NCI-H2107 (cell line): ENCODE measurements around the gene GJC1.
"Not testable (repeated sequence)": the region's sequence is repeated elsewhere in the genome, so short reads cannot be mapped to it uniquely, and the experiment has no call there.

ENCODE experiments used
- DNase-seq: peaks from one replicate; lab custom pipeline; 2025; lab: John Stamatoyannopoulos, UW

Gene GJC1

DNA sequence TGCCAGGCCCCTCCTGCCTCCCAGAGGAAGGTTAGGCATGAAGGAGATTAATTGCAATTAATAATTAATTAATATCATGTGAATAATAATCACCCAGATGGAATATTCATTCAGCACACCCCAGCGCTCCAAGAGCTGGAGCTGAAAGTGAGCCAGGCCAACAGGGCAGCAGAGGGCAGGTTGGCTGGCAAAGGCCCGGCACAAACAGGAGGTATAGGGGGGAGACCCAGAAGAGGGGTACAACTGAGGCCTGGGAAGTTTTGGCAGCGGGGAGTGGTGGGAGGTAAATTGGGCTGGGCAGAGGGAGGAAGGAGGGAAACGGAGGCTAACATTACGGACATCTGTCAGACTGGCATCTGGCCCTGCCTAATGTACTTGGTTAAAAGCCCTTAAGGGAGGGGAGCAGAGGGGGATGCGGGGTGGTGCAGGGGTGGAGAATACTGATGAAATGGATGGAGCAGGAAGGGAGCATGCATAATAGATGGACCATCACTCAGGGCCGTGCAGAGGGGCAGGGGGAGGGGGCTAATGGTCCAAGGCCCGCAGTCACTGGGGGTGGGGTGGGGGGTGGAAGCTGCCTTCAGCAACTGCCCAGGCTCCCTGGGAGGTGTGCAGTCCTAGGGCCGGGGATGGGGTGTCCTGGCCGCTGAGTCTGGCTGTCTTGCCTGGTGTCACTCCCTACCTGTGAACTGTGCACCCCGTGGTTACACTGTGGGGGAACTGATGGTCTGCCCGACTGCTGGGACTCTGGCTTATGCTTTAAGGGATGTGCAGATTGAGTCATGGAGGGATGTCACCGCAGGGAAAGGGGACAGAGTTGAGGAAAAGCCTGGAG lies 69.4 kb downstream of the GJC1 start:
- no peak for DNase-seq

DNA sequence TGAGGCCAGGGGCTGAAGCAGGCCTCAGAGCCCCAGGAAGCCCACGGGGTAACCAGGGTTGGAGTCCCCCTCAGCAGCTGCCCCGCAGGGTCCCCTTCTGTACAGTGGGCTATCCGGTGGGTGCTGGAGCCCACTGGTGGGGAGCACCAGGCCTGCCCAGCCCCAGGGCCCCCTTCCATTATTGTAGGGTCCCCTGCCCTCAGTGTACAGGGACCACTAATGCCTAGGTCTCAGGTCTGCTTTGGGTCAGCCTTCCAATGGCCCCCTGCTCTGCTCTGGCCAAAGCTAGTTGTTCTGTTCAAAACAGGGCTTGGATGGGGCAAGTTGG lies 70.2 kb downstream of the GJC1 start:
- DNase-seq, result no peak

DNA sequence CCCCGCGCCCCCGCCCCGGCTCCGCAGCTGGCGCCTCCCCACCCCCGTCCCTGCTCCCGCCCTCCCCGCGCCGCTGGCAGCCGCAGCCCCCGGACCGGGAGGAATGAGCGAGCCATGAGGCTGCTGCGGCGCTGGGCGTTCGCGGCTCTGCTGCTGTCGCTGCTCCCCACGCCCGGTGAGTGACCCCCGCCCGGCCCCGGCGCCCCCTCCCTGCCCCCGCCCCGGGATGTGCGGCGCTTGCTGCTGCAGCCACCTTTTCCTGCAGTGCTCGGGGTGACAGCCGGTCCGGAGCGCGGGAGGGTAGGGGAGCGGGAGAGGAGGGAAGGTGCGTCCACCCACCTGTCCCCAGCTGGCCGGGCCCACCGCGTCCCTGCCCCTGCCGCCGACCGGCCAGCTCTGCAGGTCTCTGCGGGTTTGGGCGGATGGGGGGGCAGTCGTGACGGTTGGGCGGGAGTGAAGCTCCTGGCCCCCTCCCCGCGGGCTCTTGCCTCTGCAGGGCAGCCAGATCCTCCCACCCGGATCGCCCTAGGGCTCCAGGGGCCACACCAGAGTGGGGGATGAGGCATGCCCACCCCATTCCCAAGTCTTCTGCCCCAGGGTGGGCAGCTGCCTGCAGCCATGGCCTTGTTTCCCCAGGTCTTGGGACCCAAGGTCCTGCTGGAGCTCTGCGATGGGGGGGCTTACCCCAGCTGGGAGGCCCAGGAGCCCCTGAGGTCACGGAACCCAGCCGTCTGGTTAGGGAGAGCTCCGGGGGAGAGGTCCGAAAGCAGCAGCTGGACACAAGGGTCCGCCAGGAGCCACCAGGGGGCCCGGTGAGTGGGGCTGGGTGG lies 70.8 kb downstream of the GJC1 start:
- no peak for DNase-seq

DNA sequence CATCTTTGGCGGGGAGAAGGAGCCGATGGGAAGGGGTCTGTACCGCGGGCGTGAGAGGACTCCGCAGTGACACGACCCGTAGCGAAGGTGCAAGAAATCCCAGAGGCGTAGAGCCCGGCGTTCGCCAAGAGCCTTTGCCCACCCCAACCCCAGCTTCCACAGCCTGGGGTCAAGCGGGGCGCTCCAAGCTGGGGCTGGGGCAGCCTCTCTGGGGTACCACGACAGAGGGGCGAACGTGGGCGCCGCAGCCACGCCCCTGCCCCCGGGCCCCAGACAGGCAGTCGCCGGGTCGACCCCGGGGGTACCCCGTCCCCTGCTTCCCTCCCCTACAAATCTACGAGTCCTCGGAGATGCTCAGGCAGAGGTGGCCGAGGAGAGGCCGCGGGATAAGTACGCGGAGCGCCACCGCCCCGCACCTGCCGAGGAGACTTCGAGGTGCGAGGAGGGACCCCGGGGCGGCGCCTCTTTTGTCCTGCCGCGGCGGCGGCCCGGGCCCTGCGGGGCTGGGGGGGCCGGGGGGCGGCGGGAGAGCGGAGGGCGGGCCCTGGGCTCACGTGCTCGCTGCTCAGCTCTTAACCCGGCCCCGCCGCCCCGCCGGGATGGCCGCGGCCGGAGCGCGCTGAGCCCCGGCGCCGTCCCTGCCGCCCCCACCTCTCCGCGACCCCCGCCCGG lies 71.5 kb downstream of the GJC1 start, which contains the start of gene ADAM11:
Gene ADAM11, plus strand, starts transcription at position 575 of the 672 bp plus-strand sequence. CDS start 212 bp downstream, outside the sequence.
- no peak for DNase-seq

DNA sequence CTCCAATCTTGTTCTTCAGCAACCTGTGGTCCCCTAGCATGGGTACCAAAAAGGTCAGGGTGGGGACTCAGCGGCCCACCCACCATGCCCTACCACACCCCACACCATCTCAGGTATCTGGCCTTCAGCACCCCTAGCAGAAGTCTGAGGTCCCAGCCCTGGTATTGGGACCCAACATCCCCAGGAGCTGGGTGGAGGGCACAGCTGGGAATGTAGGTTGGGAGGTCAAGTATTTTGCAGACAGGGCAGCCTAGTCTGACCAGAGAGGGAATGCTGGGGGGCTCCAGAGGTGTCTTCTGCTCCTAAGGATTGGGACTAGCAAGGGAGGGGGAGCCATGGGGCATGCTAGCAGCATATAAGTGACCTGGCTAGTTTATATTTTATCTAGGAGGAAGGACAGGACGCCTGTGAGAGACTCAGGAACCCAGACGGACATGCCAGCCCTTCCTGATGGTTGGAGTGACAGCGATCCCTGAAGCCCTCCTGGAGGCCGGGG lies 72.1 kb downstream of the GJC1 start:
- no peak for DNase-seq

DNA sequence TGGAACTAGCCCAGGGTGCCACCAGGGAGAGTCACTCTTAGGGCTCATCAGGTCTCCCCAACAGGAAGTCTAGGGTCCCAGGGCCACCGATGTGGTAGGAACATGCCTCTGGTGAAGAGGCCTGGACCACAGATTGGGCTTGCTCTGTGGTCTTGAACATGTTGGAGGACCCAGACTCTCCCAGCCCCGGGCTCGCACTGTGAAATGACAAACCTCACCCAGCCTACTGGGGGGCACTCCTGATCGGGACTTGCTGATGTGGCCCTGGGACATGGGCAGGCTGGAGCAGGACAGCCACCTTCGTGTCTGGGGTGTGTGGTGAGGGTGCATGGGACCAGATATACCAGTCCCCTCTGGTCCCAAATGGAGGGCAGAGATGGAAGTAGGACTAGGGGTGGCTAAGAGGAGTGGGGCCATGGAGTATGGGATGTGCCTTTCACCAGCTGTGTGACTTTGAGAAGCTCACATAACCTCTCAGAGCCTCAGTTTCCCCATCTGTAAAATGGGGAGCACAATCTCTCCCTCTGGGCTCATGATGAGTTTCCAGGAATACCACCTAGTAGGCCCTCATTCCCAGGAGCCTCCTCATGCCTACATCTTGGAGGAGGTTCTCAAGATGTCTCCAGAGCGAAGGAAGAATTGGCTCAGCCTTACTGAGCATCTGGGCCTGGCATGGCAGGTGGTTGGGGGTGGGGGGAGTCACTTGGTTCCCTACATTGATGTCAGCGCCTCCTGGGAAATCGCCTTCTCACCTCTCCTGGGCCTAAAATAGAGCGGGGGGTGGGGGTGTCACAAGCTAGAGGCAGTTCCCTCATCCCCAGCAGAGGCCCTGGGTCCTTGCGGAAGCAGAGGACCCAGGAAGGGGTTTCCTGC lies 72.8 kb downstream of the GJC1 start:
- DNase-seq, result no peak

DNA sequence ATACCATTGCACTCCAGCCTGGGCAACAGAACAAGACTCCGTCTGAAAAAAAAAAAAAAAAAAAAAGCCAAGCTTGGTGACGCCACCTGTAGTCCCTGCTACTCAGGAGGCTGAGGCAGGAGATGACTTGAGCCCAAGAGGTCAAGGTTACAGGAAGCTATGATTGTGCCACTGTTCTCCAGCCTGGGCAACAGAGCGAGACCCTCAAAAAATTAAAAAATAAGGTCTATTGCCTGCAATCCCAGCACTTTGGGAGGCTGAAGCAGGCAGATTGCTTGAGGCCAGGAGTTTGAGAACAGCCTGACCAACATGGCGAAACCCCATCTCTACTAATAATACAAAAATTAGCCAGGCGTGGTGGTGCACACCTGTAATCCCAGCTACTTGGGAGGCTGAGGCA lies 74.9 kb downstream of the GJC1 start:
- DNase-seq, result not testable (repeated sequence)

DNA sequence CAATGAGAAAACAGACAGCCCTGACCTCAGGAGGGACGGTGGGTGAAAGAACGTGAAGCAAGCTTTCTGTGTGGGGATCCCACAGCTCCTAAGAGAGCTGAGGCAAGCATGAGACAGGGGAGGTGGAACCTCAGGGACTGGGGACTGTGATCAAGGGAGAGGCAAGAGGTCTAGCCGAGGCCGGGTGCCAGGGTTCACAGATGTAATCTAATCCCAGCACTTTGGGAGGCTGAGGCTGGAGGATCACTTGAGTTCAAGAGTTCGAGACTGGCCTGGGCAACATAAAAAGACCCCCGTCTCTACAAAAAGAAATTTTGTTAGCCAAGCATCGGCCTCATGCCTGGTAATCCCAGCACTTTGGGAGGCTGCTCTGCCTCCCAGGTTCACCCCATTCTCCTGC lies 75.8 kb downstream of the GJC1 start:
- DNase-seq, result no peak

DNA sequence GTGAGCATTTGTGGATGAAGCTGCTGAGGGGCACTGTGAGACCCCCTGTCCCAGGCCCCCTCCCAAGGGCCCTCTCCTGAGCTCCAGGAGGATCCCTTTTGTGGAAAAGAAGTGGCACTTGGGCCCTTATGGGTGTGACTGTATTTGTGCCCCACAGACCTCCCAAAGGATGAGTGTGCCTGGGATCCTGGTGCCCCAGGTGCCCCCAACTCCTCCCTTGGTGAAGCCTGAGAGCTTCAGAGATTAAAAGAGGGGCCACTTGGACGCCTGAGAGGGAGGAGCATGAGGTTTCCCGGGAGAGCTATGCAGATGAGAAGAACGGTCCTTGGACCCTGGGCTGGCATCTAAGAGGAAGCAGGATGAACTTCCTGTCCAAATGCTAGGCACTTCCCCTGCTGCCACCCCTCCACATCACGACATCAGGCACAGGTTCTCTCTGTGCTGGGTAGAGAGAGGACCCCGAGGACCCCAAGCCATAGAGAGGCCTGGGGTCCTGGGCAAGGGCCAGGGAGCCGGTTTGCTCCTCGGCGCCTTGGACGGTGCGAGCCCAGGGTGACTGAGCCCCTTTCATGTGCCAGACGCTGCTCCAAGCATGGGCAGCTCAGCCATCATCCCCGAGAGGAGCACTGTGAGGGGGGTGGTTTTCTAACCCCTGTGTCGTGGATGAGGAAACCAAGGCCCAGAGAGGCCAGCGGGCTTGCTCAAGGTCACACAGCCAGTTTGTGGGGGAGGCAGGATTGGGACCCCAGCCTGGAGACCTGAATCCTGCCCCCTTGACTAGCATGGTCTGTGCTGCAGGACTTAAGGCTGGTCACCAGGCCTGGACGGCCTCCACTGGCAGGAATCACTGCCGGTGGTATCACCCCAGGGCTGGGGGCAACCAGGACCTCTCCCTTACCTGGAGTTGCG lies 76.9 kb downstream of the GJC1 start:
- no peak for DNase-seq

DNA sequence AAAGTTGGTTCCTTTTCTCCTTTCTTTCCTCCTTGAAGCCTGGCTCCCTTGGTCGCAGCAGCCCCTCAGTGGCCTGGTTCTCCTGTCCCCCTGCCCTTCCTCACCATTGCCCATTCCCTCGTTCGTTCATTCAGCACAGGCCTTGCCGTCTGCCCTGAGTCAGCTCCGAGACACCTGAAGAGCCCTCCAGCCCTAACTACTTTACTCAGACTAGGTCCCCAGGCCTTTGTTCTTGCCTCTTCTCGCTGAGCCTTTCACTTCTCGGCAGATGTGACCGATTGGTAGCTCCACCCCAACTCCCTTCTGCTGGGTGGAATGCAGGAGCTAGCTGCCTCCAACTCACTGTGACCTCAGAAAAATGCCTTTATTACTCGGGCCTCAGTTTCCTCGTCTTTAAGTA lies 78.3 kb downstream of the GJC1 start:
- DNase-seq, result no peak

DNA sequence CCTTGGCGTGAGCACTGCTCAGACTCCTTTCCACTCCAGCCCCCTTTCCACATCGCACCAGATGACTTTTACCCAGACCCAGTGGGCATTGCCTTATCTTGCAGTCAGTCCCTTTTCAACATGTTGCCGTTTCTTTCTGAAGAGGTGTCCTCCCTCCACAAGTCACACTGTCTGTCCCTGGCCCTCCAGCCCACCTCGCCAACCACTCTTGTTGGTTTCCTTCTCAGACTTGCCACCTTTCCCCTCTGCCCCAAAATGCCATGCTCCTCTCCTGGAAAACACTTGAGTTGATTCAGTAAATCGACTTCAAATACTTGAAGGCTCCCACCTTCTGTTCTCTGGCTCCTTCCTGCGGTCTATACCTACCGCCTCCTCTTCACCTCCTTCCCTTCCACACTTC lies 78.8 kb downstream of the GJC1 start:
- DNase-seq, result no peak

DNA sequence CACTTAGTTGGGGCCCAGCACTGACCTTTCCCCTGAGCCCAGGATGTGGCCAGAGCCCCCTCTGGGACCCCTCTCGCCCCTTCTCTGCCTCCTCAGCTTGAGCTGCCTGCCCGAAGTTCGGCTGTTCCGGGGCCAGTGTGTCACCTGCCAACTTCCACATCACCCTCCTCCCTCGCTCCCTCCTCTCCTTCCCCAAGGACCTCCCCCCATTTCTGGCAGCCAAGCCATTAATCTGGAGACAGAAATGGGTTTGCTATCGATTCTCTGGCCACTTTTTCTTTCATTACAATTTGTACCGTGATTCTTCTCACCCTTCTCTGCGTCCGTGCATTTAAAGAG lies 80.1 kb downstream of the GJC1 start:
- DNase-seq, result no peak

DNA sequence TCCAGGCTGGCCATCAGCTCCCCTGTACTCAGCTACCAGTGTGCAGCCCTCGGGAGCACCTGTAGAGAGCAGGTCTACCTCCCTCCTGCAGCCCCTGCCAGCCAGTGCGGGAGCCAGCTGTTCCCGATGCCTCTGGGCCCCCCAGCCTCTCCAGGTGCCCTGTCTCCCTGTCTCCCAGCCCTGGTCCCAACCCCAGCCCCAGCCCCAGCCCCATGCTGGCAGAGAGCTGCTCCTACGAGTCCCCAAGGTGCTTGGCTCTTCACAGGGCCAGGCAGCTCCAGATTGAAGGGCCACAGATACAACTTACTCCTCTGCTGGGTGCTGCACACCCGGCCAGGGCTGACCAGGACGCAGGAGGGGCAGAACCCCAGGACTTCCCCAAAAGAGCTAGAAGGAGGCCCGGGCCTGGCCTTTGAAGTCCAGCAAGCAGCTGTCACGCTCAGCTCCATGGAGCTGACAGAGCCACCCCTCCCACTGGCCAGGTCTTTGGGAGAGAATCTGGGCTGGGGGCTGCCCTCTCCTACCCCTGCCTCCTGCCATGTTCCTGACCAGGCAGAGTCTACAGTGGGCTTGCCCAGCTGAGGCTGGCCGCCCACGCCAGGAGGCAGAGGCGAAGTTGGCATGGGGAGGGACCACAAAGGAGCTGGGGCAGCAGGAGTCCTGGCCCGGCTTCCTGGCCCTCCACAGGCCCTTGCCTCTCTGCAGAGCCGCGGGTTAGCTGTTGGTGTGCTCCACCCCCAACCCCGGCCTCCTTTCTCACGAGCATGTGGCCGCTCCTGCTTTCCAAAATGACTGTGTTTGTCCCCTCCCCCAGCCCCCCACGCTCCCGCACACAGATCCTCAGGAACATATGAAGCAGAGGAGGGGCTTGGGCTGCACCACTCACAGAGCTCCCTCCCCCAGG lies 80.8 kb downstream of the GJC1 start:
- no peak for DNase-seq
